Glomerular visceral epithelial cell (primary cell): Measurements from ENCODE around the gene DNMT1.
"Not testable (repeated sequence)": the region's sequence is repeated elsewhere in the genome, so short reads cannot be mapped to it uniquely, and the experiment has no call there.

Experiments
- DNase-seq: peaks from one replicate; pipeline ENCODE4 v3.0.0-alpha.2; 2016; ENCODE audit errors: extremely low spot score

Gene DNMT1

GRCh38 chr19:10222201-10222890 is 27.6 kb upstream of the DNMT1 start:
- DNase-seq = no peak

- no peak for DNase-seq
Measured at GRCh38 chr19:10220695-10221094, 25.9 kb upstream of the DNMT1 start.

DNA sequence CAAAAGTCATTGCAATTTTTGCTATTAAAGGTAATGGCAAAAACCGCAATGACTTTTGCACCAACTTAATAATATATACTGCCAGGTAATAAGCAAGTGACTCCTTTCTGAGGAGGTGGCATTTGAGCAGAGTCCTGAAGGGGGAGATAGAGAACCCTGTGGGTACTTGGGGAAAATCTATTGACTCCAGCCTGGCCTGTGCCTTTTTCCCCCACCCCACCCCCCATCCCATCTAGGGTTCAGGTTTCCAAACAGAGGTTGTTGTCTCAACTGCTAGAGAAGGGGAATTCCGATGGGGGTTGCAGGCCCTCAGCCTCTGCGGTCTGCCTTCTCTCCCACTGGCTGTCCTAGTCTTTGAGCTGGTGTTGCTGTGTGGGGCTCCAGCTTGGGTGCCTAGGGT is 24.9 kb upstream of the DNMT1 start:
- peak; percentile 81 for DNase-seq

DNA sequence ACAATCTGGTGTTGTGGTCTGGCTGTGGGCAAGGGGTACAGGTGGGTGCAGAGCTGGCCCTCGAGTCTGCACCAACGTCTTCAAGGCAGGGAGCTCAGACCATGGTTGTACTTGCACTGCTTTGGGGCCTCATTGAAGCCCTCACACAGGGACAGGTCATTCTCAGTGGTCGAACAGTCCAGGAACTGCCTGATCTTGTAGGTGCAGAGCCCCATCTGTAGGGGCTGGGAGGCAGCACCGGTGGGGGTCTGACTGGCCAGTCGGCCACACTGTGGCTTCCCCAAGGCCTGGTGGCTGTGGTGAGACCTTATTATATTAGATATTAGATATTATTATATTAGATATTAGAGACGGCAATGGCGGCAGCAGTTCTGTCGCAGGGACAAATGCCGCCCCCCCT is 22.3 kb upstream of the DNMT1 start:
- DNase-seq = no peak

DNA sequence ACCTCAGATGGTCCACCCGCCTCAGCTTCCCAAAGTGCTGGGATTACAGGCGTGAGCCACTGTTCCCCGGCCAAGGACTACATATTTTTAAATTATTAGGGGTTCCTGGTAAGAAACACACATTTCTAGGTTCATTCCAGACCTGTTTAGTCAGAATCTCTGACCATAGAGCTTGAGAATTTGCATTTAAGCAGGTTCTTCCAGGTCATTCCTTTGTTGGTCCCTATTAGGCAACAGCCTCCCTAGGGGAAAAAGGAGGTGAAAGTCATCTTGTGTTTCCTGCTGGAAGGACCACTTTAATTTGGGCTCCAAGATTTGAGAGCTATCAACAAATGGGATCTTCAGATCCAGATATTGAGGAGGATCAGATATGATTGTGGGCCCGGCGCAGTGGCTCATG is 20.0 kb upstream of the DNMT1 start:
- DNase-seq = no peak

- no peak for DNase-seq
Measured at GRCh38 chr19:10211691-10212090, 16.9 kb upstream of the DNMT1 start.

DNA sequence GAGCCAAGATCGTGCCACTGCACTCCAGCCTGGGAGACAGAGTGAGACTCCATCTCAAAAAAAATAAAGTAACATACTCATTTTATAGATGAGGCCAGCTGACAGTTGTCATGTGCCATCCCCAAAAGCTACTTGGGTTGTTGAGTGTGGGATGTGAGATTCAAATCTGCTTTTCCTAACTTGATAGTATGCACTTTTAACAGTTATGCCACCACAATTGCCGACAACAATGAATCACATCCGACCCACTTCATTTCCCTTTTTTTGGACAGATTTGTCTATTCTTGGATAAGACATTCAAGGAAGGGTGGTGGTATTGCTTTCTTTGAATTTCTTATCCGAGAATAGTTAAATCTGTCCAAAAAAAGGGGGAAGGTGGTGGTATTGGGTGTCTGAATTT is 16.3 kb upstream of the DNMT1 start:
- no peak for DNase-seq

- DNase-seq = no peak
Measured at GRCh38 chr19:10209315-10209714, 14.6 kb upstream of the DNMT1 start.

DNA sequence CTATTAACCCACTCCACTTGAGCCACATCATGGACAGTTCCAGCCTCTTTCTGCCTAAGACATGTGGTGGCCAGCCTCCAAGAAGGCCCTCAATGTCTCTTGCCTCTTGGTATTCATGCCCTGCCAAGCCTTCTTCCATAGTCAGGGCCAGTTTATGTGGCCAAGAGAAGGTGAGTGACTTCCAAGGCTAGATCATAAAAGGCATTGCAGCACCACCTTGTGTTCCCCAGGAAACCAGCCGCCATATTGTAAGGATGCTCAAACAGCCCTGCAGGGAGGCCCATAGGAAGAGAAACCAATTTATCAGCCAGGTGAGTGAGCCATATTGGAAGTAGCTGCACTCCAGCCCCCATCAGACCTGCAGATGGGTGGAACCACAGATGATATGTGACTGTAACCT is 12.3 kb upstream of the DNMT1 start:
- no peak for DNase-seq

GRCh38 chr19:10206226-10206885 is 11.6 kb upstream of the DNMT1 start:
- DNase-seq = peak; percentile 70

GRCh38 chr19:10205636-10206035 is 10.9 kb upstream of the DNMT1 start:
- DNase-seq = no peak

- DNase-seq = no peak
Measured at GRCh38 chr19:10203686-10204085, 8.9 kb upstream of the DNMT1 start.

DNA sequence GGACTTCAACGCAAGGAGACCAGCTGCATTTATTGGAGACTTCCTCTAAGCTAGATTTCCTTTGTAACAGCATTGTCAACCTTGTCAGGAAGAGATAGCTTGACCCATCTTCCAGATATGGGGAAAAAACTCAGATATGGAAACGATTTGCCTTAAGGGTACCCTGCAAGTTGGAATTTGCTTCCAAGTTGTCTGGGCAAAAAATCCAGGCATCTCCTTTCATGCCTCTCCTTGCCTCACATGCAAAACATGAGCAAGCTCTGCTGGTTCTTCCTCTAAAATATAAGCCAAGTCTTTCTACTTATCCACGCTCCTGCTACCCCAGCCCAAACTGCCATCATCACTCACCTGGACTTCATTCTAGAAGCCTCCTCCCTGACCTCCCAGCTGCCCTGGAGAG is 6.4 kb upstream of the DNMT1 start:
- DNase-seq = no peak

DNA sequence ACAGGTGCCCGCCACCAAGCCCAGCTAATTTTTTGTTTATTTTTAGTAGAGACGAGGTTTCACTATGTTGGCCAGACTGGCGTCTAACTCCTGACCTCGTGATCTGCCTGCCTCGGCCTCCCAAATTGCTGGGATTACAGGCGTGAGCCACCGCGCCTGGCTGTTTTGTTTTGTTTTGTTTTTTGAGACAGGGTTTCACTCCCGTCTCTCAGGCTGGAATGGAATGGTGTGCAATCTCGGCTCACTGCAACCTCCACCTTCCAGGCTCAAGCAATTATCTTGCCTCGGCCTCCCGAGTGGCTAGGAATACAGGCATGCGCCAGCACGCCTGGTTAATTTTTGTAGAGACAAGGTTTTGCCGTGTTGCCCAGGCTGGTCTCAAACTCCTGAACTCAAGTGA is 5.3 kb upstream of the DNMT1 start:
- DNase-seq = not testable (repeated sequence)

DNA sequence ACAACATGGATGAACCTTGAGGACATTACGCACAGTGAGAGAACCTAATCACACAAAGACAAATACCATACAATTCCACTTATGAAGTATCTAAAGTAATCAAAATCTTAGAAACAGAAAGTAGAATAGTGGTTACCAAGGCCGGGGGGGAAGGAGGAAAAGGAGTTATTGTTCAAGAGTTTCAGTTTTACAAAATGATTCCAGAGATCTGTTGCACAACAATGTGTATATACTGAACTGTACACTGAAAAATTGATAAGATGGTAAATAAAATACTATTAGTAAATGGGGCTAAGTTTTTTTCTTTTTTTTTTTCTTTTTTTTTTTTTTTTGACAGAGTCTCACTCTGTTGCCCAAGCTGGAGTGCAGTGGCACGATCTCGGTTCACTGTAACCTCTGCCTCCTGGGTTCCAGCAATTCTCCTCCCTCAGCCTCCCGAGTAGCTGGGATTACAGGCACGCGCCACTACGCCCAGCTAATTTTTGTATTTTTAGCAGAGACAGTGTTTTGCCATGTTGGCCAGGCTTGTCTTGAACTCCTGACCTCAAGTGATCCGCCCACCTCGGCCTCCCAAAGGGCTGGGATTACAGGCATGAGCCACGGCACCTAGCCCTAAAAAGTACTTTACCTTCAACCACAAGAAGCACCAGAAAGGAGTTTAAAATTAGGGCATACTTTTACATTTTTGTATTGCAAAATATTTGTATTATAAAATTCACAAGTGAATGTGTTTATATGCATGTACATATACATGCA is 4.3 kb upstream of the DNMT1 start:
- not testable (repeated sequence) for DNase-seq

DNA sequence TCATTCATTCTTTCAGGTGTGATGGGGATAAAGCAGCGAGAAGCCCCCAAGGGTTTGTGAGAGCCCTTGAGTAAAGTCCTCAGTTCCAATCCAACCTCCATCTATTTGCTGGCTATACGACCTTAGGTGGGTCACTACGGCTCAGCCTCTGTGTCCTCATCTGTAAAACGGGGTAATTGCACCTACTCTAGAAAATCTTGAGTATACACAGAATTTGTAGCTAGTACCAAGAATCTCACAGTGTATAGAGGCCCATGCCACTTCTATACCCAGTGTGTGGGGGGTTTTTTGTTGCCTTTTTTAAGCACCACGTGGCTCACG is 406 bp upstream of the DNMT1 start:
- no peak for DNase-seq

GRCh38 chr19:10193790-10194499 is 808 bp downstream of the DNMT1 start:
- peak; percentile 47 for DNase-seq

DNA sequence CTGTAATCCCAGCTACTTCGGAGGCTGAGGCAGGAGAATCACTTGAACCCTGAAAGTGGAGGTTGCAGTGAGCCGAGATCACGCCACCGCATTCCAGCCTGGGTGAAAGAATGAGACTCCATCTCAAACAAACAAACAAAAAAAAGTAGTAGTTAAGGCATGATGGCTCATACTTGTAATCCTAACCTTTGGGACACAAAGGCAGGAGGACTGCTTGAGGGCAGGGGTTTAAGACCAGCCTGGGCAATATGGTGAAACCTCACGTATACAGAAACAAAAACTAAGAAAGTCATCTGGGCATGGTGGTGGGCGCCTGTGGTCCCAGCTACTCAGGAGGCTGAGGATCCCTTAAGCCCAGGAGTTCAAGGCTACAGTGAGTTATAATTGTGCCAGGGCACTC is 1.8 kb downstream of the DNMT1 start:
- DNase-seq = no peak

GRCh38 chr19:10191347-10191746 is 3.4 kb downstream of the DNMT1 start:
- peak; percentile 27 for DNase-seq

DNA sequence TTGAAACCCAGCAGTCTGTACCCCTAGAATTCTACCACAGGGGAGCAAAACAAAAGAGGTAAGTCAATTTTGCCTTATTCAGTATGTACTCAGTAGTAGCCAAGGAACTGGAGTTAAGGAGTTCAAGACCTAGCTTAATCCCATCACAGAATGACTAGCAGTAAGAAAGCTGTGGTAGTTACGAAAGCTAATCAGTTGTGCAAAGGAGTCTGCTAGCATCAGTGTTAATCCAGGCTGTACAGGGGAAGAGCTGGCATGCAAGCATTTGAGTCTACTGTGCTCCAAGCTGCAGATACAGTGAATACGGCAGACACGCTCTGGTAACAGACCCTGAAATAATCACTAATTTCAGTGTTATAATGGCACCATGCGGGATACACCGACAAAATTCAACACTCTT is 4.7 kb downstream of the DNMT1 start:
- no peak for DNase-seq

DNA sequence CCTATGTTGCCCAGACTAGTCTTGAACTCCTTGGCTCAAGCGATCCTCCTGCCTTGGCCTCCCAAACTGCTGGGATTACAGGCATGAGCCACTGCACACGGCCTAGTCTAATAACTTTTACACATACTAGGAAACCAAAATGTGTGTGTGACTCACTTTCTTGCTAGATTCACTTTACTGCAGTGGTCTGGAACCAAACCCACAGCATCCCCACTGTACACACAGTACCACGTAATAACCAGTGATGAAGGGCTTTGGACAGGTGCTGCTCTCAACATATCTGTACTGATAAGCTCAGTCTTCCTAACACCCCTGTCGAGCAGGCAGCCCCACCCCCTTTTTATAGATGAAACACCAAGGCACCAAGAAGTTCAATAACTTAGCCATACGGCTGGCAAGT is 5.1 kb downstream of the DNMT1 start:
- peak; percentile 37 for DNase-seq

GRCh38 chr19:10187315-10187714 is 7.4 kb downstream of the DNMT1 start:
- no peak for DNase-seq

DNA sequence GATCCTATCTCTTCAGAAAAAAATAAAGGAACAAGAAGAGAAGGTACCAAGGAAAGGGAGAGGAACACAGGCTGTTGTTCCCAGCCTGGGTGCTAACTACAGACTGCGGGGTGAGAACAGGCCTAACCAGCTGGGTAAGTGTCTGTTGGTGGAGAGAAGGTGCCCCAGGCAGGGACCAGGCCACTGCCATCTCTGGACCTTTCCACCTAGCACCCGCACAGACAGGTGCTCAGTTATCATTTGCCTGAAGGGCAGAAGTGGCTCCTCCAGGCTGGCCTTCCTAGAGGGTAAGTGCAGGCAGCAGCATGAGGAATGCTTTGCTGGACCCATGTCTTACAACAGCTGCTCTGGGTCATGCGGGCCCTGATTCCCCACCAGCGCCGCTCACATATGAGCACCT is 10.1 kb downstream of the DNMT1 start:
- no peak for DNase-seq
